ENCODE results near the gene PLEKHG1.

DNA sequence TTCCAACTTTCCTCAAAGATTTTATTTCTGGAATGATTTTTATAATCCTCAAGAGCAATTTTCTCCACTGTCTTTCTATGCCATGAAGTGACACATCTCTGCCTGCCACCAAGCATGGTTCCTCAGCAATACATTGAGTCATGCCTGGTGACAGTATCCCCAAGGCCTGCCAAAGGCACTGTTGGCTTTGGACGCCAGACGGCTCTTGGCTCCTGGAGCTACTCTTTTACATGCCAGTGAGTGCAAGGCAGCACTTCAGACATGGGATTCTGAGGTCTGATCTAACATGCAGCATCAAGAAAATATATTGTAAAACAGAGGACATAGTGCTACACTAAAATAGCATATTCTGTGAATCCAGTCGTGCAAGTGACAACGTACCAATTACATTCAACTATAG lies 20.1 kb upstream of the PLEKHG1 start:
- TF ChIP-seq POLR2A (IDR thresholded peaks at IDR 0.05): no peak
- no peak for TF ChIP-seq CTCF (IDR thresholded peaks at IDR 0.05)
